Measurements from ENCODE around the gene SHISA5. TPM values are rescaled to one million over a fixed set of nuclear protein-coding genes. Genes with fewer than 3 reads are reported as not detected.

SHISA5 gene
- total and polyA plus RNA-seq, 2 of the 8 experiments (the other 6 are each of a cell fraction or from before 2014, with no cell fraction given): 196 to 315 TPM

- H2BK20ac ChIP-seq (ENCODE audit: low read length): no peak overlapping the region
- H3K27ac ChIP-seq (ENCODE audit: low read depth, low read length): peak overlapping the region; percentile 46; the same call in 1 of the 2 replicates
- DNase-seq (ENCODE audit: low read depth in 1 of 2, low spot score in 2 of 2) (peak in 1 of 2 experiments; percentile 78), FAIRE-seq (no peak)
- peak overlapping the region; percentile 63 to 77 (median 70) for H3K4me3 ChIP-seq (ENCODE audit: extremely low read depth in 1 of 4, insufficient read depth in 2 of 4, low read depth in 3 of 4, low read length in 4 of 4)
- no peak overlapping the region for H3K14ac ChIP-seq (ENCODE audit: insufficient read length)
- no peak overlapping the region for H2AFZ ChIP-seq (ENCODE audit: low read length)
- no peak overlapping the region for H2BK120ac ChIP-seq (replicated peaks; ENCODE audit: low read depth, low read length)
- no peaks in the 10 kb centered on the region for H3K9me3 ChIP-seq (ENCODE audit: insufficient read depth in 2 of 2, low read depth in 1 of 2, low read length in 1 of 2)
- peaks cover 11% of the 10 kb centered on the region; the same call in 1 of the 2 replicates for H3K23me2 ChIP-seq (ENCODE audit: low read depth, low read length)
- H3K56ac ChIP-seq (replicated peaks; ENCODE audit: insufficient read length, low read depth, low read length): peak overlapping the region; percentile 62
- peak overlapping the region in 3 of 4 experiments; percentile 38 to 56 (median 39); a peak in 5 of 7 replicates for H3K9ac ChIP-seq (replicated peaks in 1 of 4; ENCODE audit: extremely low read depth in 1 of 4, low read depth in 3 of 4, low read length in 3 of 4)
- peak overlapping the region; percentile 88; the same call in 1 of the 2 replicates for H2BK5ac ChIP-seq (ENCODE audit: low read depth, low read length)
- H2AK5ac ChIP-seq (ENCODE audit: low read depth, low read length): no peak overlapping the region
- H3K79me1 ChIP-seq (ENCODE audit: low read depth, low read length): peaks cover 9% of the 10 kb centered on the region
- H3K79me2 ChIP-seq (ENCODE audit: control insufficient read depth in 1 of 2, insufficient read depth in 2 of 2, low read length in 2 of 2): peaks cover 0 to 3% of the 10 kb centered on the region in 2 experiments; a peak in 1 of 4 replicates
- POLR2A ChIA-PET (ENCODE audit: partially characterized antibody): interaction anchor here (0.9 to 2.9 kb wide), 15 partner anchors 9 to 265 kb away, joined by 3 to 21 read pairs (median 4); partner anchors contain the start of genes ATRIP, CCDC51, PFKFB4 and TMA7
- CTCF ChIA-PET (ENCODE audit: partially characterized antibody): interaction anchor here (0.7 to 11.2 kb wide), 4 partner anchors 34 to 81 kb away, joined by 3 to 251 read pairs (median 8); a partner anchor contains a TSS
- peaks cover 4 to 15% (median 12%) of the 10 kb centered on the region in 4 experiments for H3K4me1 ChIP-seq (replicated peaks in 1 of 4; ENCODE audit: control insufficient read depth in 3 of 4, insufficient read depth in 4 of 4, low read length in 3 of 4)
- H4K20me1 ChIP-seq (replicated peaks in 1 of 2; ENCODE audit: control insufficient read depth in 1 of 2, insufficient read depth in 2 of 2, low read length in 2 of 2): peaks cover 0 to 2% of the 10 kb centered on the region in 2 experiments
- 13% methylated on average over 10 of the region's 26 CpGs; no CpG with 5 or more reads in 1 of the 2 experiments for WGBS, 2 experiments (ENCODE audit: extremely low coverage in 1 of 2, insufficient coverage in 1 of 2, insufficient read length in 1 of 2, insufficient replicate concordance in 2 of 2, low coverage in 1 of 2, low lambda C conversion rate in 2 of 2, missing lambda C conversion rate in 1 of 2)
- peak overlapping the region; percentile 66 to 94 for H3K4me2 ChIP-seq (ENCODE audit: insufficient read depth in 1 of 2, low read depth in 2 of 2, low read length in 2 of 2)
- H3K4ac ChIP-seq (replicated peaks; ENCODE audit: insufficient read length, low read depth, low read length): no peak overlapping the region
- H4K91ac ChIP-seq (replicated peaks; ENCODE audit: insufficient read length, low read length): peak overlapping the region; percentile 82
- H2BK12ac ChIP-seq (ENCODE audit: low read depth, low read length): 0 out of 2 replicates have a peak overlapping the region, but pooled peaks have one; percentile 39
- peak overlapping the region; percentile 3 for H4K5ac ChIP-seq (ENCODE audit: insufficient read length, low read depth, low read length)
- peaks cover 0 to 6% (median 3%) of the 10 kb centered on the region in 4 experiments; a peak in 3 of 8 replicates for H3K36me3 ChIP-seq (ENCODE audit: control insufficient read depth in 2 of 4, insufficient read depth in 4 of 4, low read length in 3 of 4)
- H3K27me3 ChIP-seq (replicated peaks in 1 of 4; ENCODE audit: control insufficient read depth in 3 of 4, extremely low read depth in 1 of 4, insufficient read depth in 3 of 4, low read length in 3 of 4): peaks cover 0 to 3% (median 0%) of the 10 kb centered on the region in 4 experiments; a peak in 2 of 7 replicates
- TF ChIP-seq CBX5 (IDR thresholded peaks at IDR 0.05; ENCODE audit: low read depth, low read length) (no peak), ASH2L (IDR thresholded peaks at IDR 0.05; ENCODE audit: low read length) (peak; percentile 57), CREB1 (IDR thresholded peaks at IDR 0.05) (0 out of 2 replicates have a peak, but pooled peaks have one; percentile 3)
- no peak overlapping the region for H3K23ac ChIP-seq (ENCODE audit: insufficient read length)
- H2BK15ac ChIP-seq (ENCODE audit: low read length): no peak overlapping the region
- H4K8ac ChIP-seq (ENCODE audit: extremely low read depth, insufficient read depth, low read length): no peak overlapping the region
- H3K18ac ChIP-seq (ENCODE audit: extremely low read depth, low read length): peak overlapping the region; percentile 95
These were observed 448 bp downstream of the SHISA5 start for GRCh38 chr3:48503401-48504050.

Data from H1 (cell line).